Stimulated activated CD4-positive, alpha-beta T cell treated with anti-CD3 and anti-CD28 coated beads, Interleukin-15, amount 100 ng/mL, for 48 hours (primary cell): ENCODE results near the gene LRRC27.

ENCODE experiments used
- DNase-seq, 2 donors: peaks; one replicate each; pipeline ENCODE4 v3.0.0-alpha.2; 2020; ENCODE audit warnings: low read depth in 2 of 2

The LRRC27 gene

GRCh38 chr10:132425757-132426155 lies 93.8 kb downstream of the LRRC27 start:
- no peak for DNase-seq

- DNase-seq = no peak
These were observed 95.2 kb downstream of the LRRC27 start for GRCh38 chr10:132427006-132427771.

DNA sequence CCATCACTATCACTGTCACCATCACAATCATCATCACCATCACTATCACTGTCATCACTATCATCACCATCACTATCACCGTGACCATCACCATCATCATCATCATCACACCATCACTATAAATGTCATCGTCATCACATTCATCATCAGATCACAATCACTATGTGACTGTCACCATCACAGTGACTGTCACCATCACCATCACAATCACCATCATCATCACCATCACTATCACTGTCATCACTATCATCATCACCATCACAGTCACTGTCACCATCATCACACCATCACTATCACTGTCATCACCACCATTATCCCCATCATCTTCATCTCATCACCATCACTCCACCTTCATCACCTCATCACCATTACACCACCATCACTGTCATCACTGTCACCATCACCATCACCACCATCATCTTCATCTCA lies 96.0 kb downstream of the LRRC27 start:
- no peak for DNase-seq

DNA sequence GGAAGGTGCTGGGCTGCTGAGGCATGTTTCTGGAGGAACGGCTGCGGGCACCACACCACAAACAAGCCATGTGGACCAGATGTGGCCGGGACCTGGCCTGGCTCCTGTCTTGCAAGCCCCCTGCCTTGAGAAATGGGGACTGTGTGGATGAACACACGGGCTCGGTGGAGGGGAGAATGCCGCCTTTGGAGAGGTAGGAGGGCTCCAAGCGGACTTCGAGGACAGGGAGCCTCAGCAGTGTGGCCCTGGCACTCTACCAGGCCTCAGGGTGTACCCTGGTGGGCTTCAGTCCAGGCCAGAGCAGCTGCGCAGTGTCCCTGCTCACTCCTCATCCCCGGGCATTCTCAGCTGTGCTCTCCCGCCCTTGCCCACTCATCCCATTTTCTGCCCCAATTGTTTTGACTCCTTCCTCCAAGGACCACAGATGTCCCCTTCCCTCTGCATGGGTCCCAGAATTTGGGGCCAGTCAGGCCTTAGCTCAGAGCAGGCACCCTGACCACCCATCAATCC lies 96.5 kb downstream of the LRRC27 start:
- DNase-seq = no peak
